Keratinocyte (primary cell): ENCODE results near the gene ID3. TPM values are rescaled to one million over a fixed set of nuclear protein-coding genes. Genes with fewer than 3 reads are reported as not detected.
A peak's percentile ranks its signal among the peaks of the same experiment; 100 is the strongest.

Experiments
- DNase-seq: peaks from one replicate; pipeline ENCODE4 v3.0.0-alpha.2; 2011; ENCODE audit warnings: low read depth, missing footprints, low spot score
- FAIRE-seq: peaks from 2 replicates; lab custom pipeline; 2011; peaks lifted over from hg19 to GRCh38; lab: Jason Lieb, UNC
- H2AFZ ChIP-seq: 2 replicates; pipeline ENCODE4 v1.6.0; 2012; ENCODE audit warnings: low read length, control low read depth, inconsistent platforms; ENCODE audit not compliant: control insufficient read depth
- H3K27ac ChIP-seq: 2 replicates; pipeline ENCODE4 v1.5.1; 2011; ENCODE audit warnings: low read length; ENCODE audit not compliant: control insufficient read depth, insufficient read depth
- H3K27me3 ChIP-seq: 3 replicates; pipeline ENCODE4 v1.6.0; 2011; ENCODE audit warnings: low read length; ENCODE audit not compliant: control insufficient read depth, insufficient read depth; ENCODE audit errors: extremely low read depth
- H3K36me3 ChIP-seq, 2 experiments: 2 replicates in 1 of 2; 3 replicates in 1 of 2; pipeline ENCODE4 v1.5.1; 2011; ENCODE audit warnings: low read length in 2 of 2, mild to moderate bottlenecking in 1 of 2; ENCODE audit not compliant: control insufficient read depth in 2 of 2, insufficient read depth in 2 of 2; ENCODE audit errors: extremely low read depth in 1 of 2
- H3K4me1 ChIP-seq: 3 replicates; pipeline ENCODE4 v1.5.1; 2011; ENCODE audit warnings: low read length; ENCODE audit not compliant: control insufficient read depth, insufficient read depth; ENCODE audit errors: extremely low read depth
- H3K4me2 ChIP-seq: 3 replicates; pipeline ENCODE4 v1.6.0; 2011; ENCODE audit warnings: low read depth, low read length; ENCODE audit not compliant: control insufficient read depth, insufficient read depth; ENCODE audit errors: extremely low read depth
- H3K4me3 ChIP-seq, 3 experiments: fragments of 200-600 bp in 1 of 3; sonication (generic) in 1 of 3; 2 replicates in 2 of 3; 3 replicates in 1 of 3; pipeline ENCODE4 v1.5.1; 2011 to 2016; ENCODE audit warnings: low read length in 3 of 3, mild to moderate bottlenecking in 3 of 3, control low read depth in 2 of 3, inconsistent platforms in 1 of 3, low read depth in 1 of 3, mixed read lengths in 1 of 3, mixed run types in 1 of 3, moderate library complexity in 1 of 3; ENCODE audit not compliant: control insufficient read depth in 2 of 3, insufficient read depth in 2 of 3; ENCODE audit errors: extremely low read depth in 1 of 3
- H3K79me2 ChIP-seq: 2 replicates; pipeline ENCODE4 v1.6.0; 2012; ENCODE audit warnings: low read length; ENCODE audit not compliant: control insufficient read depth, insufficient read depth
- H3K9ac ChIP-seq: 3 replicates; pipeline ENCODE4 v1.6.0; 2011; ENCODE audit warnings: low read length; ENCODE audit not compliant: control insufficient read depth, insufficient read depth; ENCODE audit errors: extremely low read depth
- H3K9me1 ChIP-seq: 3 replicates; pipeline ENCODE4 v1.6.0; 2011; ENCODE audit warnings: low read length; ENCODE audit not compliant: control insufficient read depth, insufficient read depth; ENCODE audit errors: extremely low read depth
- H3K9me3 ChIP-seq: 2 replicates; pipeline ENCODE4 v1.5.1; 2012; ENCODE audit warnings: low read depth, low read length; ENCODE audit not compliant: control insufficient read depth
- H4K20me1 ChIP-seq: 3 replicates; pipeline ENCODE4 v1.6.0; 2011; ENCODE audit warnings: low read length; ENCODE audit not compliant: control insufficient read depth, insufficient read depth; ENCODE audit errors: extremely low read depth
- EZH2 ChIP-seq: IDR thresholded peaks from one replicate; pipeline ENCODE4 v1.6.1; 2012; ENCODE audit warnings: inconsistent platforms, mild to moderate bottlenecking, low read length, moderate library complexity
- dilution Hi-C: fragments of 300-500 bp; cut with MboI; formaldehyde crosslinking; loops from one replicate; pipeline ENCODE4 v1.7.0; 2020; ENCODE audit warnings: low sequenced_read_pairs; ENCODE audit not compliant: extremely low pct_ligation_motif_present
- polyA plus RNA-seq, 5 experiments: library from polyadenylated mRNA; depleted of rRNA in 3 of 5; stranded (reverse) in 3 of 5; stranded (forward) in 1 of 5; unstranded in 1 of 5; fragments of >200 nt; gene quantifications; 1 replicate in 1 of 5; 2 replicates in 3 of 5; 3 replicates in 1 of 5; pipeline versions ENCODE4 v1.2.1 to v1.2.3, GENCODE V29; 2011 to 2012; ENCODE audit warnings: missing spikeins in 2 of 5, low read depth in 1 of 5, low replicate concordance in 1 of 5
- TF ChIP-seq, protein P1 (sequence below), 3 experiments: IDR thresholded peaks in 1 of 3; conservative IDR thresholded peaks in 1 of 3; optimal IDR thresholded peaks in 1 of 3; 2 replicates in 2 of 3; 3 replicates in 1 of 3; pipeline versions ENCODE3 to v1.5.1; 2011; ENCODE audit warnings: low read length in 3 of 3, mild to moderate bottlenecking in 3 of 3, moderate library complexity in 2 of 3, control low read depth in 1 of 3, inconsistent platforms in 1 of 3; ENCODE audit not compliant: insufficient read depth in 2 of 3; ENCODE audit errors: extremely low read depth in 1 of 3

ID3 gene
- polyA plus RNA-seq, 1 donor (not counting 4 experiments of a cell fraction or from before 2014, with no cell fraction given): 38.0 TPM

DNA sequence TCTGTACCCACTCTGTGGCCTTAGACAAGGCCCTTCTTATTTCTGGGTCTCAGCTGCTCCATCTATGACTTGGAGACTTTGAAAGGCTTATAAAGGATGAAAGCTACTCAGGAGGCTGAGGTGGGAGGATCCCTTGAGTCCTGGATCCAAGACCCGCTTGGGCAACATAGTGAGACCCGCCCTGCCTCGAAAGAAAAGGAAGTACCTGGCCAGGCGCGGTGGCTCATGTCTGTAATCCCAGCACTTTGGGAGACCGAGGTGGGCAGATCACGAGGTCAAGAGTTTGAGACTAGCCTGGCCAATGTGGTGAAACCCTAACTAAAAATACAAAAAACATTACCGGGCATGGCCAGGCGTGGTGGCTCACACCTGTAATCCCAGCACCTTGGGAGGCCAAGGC is 13.4 kb downstream of the ID3 start:
- no peaks in the 10 kb centered on the region for H3K27me3 ChIP-seq
- no peaks in the 10 kb centered on the region for H3K79me2 ChIP-seq
- dilution Hi-C loops: no loop called here
- FAIRE-seq (no peak), DNase-seq (no peak)
- H3K9ac ChIP-seq: no peak overlapping the region
- no peaks in the 10 kb centered on the region for H3K36me3 ChIP-seq
- H3K4me2 ChIP-seq: no peak overlapping the region
- no peaks in the 10 kb centered on the region for H3K9me3 ChIP-seq
- TF ChIP-seq, protein P1, sequence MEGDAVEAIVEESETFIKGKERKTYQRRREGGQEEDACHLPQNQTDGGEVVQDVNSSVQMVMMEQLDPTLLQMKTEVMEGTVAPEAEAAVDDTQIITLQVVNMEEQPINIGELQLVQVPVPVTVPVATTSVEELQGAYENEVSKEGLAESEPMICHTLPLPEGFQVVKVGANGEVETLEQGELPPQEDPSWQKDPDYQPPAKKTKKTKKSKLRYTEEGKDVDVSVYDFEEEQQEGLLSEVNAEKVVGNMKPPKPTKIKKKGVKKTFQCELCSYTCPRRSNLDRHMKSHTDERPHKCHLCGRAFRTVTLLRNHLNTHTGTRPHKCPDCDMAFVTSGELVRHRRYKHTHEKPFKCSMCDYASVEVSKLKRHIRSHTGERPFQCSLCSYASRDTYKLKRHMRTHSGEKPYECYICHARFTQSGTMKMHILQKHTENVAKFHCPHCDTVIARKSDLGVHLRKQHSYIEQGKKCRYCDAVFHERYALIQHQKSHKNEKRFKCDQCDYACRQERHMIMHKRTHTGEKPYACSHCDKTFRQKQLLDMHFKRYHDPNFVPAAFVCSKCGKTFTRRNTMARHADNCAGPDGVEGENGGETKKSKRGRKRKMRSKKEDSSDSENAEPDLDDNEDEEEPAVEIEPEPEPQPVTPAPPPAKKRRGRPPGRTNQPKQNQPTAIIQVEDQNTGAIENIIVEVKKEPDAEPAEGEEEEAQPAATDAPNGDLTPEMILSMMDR (optimal IDR thresholded peaks at IDR 0.05 in 1 of 3, IDR thresholded peaks at IDR 0.05 in 1 of 3, conservative IDR thresholded peaks at IDR 0.05 in 1 of 3; ENCODE audit: extremely low read depth in 1 of 3, insufficient read depth in 2 of 3, low read length in 3 of 3): no peak
- no peak for TF ChIP-seq EZH2
- no peaks in the 10 kb centered on the region for H4K20me1 ChIP-seq
- H3K4me3 ChIP-seq: no peak overlapping the region
- peaks cover 6% of the 10 kb centered on the region for H3K4me1 ChIP-seq
- H2AFZ ChIP-seq: no peak overlapping the region
- H3K27ac ChIP-seq: no peak overlapping the region
- no peaks in the 10 kb centered on the region for H3K9me1 ChIP-seq

DNA sequence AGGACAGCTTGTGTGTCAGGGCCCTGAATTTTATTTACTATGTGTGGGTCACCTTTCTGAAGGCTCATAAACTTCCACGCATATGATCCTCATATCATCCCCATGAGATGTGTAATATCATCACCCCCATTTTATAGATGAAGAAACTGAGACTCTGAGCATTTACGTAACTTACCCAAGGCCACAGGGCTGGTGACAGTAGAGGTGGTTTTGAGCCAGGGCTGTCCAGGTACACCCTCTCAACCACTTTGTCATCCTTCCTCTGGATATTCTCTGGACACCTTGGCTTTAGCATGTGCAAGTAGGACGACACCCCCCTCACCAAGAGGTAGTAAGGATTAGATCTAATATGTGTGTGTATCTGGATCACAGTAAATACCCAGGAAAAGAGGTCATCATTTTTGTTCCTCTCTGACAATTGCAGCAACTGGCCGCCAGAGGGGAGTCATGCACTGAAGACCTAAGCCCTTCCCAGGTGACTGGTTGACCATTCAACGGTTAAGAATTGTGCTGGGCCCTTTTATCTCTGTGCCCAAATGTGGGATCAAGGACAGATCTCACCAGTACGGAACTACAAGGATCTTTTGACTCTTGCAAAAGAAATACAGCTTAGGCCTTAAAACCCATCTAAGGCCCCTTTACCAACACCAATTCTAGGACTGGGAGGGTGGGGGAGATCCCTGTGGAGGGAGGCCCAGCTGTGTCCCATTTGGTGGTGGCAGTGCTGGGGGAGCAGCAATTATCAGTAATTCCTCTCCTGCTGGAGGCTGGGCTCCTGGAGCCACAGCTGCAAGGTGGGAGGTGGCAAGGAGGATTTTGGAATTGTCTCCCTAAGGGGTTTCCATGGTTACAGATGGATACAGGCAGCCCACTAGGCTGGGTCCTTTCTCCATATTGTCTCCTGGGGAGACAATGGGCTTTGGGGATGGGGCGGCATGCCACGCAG is 14.6 kb downstream of the ID3 start:
- no peaks in the 10 kb centered on the region for H3K36me3 ChIP-seq
- no peaks in the 10 kb centered on the region for H3K27me3 ChIP-seq
- no peak overlapping the region for H3K4me3 ChIP-seq
- no peak overlapping the region for H3K27ac ChIP-seq
- dilution Hi-C loops: no loop called here
- no peaks in the 10 kb centered on the region for H3K9me1 ChIP-seq
- H2AFZ ChIP-seq: no peak overlapping the region
- FAIRE-seq (peak; percentile 85), DNase-seq (no peak)
- H4K20me1 ChIP-seq: no peaks in the 10 kb centered on the region
- H3K9me3 ChIP-seq: no peaks in the 10 kb centered on the region
- peaks cover 10% of the 10 kb centered on the region for H3K4me1 ChIP-seq
- no peaks in the 10 kb centered on the region for H3K79me2 ChIP-seq
- H3K9ac ChIP-seq: no peak overlapping the region
- H3K4me2 ChIP-seq: peak overlapping the region; percentile 41
- TF ChIP-seq, protein P1 (optimal IDR thresholded peaks at IDR 0.05 in 1 of 3, IDR thresholded peaks at IDR 0.05 in 1 of 3, conservative IDR thresholded peaks at IDR 0.05 in 1 of 3; ENCODE audit: extremely low read depth in 1 of 3, insufficient read depth in 2 of 3, low read length in 3 of 3): peak; percentile 79 to 98 (median 92)
- TF ChIP-seq EZH2: no peak
